ENCODE results near the gene CACNB2.

DNA sequence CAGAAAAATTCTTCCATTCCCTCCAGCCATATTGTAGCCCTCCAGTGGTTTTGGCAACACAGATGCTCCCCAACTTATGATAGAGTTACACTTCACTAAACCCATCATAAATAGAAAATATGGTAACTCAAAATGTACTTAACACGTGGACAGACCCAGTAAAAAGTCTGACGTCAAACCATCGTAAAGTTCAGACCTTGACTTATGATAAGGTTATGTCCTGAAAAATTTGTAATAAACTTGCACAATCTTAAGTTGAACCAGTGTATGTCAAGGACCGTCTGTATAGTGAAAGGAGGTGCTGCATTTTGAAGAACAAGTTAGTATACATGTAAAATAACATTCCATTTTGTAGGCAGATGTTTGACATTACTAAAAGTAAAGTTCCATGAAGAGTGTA, 368.4 kb downstream of the CACNB2 start:
- TF ChIP-seq, protein P1, sequence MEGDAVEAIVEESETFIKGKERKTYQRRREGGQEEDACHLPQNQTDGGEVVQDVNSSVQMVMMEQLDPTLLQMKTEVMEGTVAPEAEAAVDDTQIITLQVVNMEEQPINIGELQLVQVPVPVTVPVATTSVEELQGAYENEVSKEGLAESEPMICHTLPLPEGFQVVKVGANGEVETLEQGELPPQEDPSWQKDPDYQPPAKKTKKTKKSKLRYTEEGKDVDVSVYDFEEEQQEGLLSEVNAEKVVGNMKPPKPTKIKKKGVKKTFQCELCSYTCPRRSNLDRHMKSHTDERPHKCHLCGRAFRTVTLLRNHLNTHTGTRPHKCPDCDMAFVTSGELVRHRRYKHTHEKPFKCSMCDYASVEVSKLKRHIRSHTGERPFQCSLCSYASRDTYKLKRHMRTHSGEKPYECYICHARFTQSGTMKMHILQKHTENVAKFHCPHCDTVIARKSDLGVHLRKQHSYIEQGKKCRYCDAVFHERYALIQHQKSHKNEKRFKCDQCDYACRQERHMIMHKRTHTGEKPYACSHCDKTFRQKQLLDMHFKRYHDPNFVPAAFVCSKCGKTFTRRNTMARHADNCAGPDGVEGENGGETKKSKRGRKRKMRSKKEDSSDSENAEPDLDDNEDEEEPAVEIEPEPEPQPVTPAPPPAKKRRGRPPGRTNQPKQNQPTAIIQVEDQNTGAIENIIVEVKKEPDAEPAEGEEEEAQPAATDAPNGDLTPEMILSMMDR (IDR thresholded peaks at IDR 0.05), result no peak
- TF ChIP-seq RNF2 (IDR thresholded peaks at IDR 0.05; ENCODE audit: borderline replicate concordance, low read depth) (no peak), ZC3H11A (IDR thresholded peaks at IDR 0.05) (no peak)

Measured in A549 (cell line).